Measurements from ENCODE around the gene KRTAP5-3. TPM values are rescaled to one million over a fixed set of nuclear protein-coding genes. Genes with fewer than 3 reads are reported as not detected.
A peak's percentile ranks its signal among the peaks of the same experiment; 100 is the strongest.

KRTAP5-3 gene
- total RNA-seq, 1 donor from 2014 or later, result not detected

DNA sequence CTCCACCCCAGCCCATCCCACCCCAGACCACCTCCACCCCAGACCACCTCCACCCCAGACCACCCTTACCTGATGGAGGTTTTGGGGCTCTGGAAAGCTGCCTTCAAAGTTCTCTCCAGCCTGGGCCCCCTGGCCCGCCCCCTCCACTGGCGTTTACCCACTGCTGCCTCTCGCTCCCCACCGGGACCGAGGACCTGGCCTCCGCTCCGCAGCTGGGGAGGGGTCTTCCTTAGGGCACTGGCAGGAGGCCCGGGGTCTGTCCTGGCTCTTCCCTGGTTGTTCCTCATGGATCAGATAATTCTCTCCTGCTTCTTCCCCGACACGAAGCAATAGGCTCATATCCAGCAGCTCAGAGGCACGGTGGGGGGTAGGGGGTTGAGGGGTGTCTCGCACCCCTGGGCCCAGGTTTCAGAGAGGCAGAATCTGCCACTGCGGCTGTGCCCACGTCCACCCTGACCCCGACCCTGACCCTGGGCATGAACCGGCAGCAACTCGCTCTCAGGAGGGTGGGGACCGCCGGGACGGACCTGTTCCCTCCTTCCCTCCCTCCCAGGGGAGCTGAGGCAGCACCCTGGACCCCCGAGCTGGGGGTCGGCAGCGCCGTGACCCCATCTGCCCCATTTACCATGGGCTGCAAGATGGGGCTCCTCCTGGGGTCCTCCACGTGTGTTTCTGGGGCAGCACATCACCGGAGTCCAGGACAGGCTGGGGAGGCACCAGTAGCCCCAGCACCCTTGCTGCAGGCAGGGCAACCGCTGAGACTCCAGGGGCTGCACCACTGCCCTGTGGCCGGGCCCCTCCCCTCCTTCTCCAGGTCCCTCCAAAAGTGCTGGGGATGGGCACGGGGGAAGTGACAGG lies 34.3 kb upstream of the KRTAP5-3 start:
- H3K4me3 Mint-ChIP-seq (ENCODE audit: unreplicated experiment), result no peak overlapping the region
- peaks cover 44% of the 10 kb centered on the region for H3K27me3 Mint-ChIP-seq (ENCODE audit: unreplicated experiment)
- no peak for DNase-seq (ENCODE audit: extremely low spot score, unreplicated experiment)
- H3K4me1 Mint-ChIP-seq (ENCODE audit: unreplicated experiment), result no peaks in the 10 kb centered on the region
- TF ChIP-seq CTCF (IDR thresholded peaks at IDR 0.05), result no peak
- no peak overlapping the region for H3K27ac Mint-ChIP-seq (ENCODE audit: unreplicated experiment)
- H3K36me3 Mint-ChIP-seq (ENCODE audit: unreplicated experiment), result no peaks in the 10 kb centered on the region
- no peaks in the 10 kb centered on the region for H3K9me3 Mint-ChIP-seq (ENCODE audit: unreplicated experiment)

- H3K27me3 Mint-ChIP-seq (ENCODE audit: unreplicated experiment), result peaks cover 50% of the 10 kb centered on the region
- H3K27ac Mint-ChIP-seq (ENCODE audit: unreplicated experiment), result no peak overlapping the region
- H3K4me3 Mint-ChIP-seq (ENCODE audit: unreplicated experiment), result no peak overlapping the region
- no peaks in the 10 kb centered on the region for H3K9me3 Mint-ChIP-seq (ENCODE audit: unreplicated experiment)
- DNase-seq (ENCODE audit: extremely low spot score, unreplicated experiment), result no peak
- H3K36me3 Mint-ChIP-seq (ENCODE audit: unreplicated experiment), result no peaks in the 10 kb centered on the region
- TF ChIP-seq CTCF (IDR thresholded peaks at IDR 0.05), result no peak
- no peaks in the 10 kb centered on the region for H3K4me1 Mint-ChIP-seq (ENCODE audit: unreplicated experiment)
These were observed 32.8 kb upstream of the KRTAP5-3 start for GRCh38 chr11:1641096-1641495.

DNA sequence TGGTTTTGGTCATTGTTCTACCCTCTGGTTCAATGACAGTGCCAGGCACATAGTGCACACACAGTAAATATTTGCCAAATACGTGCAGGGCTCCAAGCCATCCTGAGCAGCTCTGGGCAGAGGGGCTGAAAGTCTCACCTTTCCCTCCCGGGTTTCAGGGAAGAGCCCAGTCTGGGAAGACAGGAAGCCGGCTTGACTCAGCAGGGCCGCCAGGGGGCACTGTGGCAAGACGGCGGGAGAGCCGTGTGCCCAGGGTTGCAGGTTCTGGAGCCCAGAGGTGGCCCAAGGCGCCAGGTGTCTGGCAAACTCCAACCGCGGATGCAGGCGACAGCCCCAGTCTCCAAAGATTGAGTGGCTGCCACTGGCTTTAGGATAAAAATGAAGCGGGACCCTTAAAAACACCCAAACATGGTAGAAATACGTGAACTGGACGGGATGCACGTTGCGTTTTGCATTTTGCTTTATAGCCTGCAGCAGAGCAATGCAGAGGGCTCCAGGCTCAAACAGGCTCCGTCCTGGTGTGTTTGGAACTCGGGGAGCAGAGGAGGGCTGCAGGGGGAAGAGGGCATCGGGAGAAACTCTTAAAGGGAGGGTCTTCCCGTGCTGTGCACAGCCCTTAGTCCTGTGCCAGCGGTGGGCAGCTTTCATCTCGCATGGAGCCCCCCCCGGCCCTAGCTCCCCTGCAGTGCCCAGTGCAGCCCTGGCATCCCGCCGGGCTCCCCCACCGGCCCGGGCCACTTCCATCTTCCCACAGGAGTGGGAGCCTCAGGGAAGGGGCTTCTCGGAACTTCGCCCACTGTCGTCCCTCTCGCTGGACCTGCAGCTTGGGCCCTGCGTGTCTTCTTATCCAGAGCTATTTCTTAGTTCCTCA lies 32.0 kb upstream of the KRTAP5-3 start:
- no peak overlapping the region for H3K4me3 Mint-ChIP-seq (ENCODE audit: unreplicated experiment)
- peak; percentile 84 for TF ChIP-seq CTCF (IDR thresholded peaks at IDR 0.05)
- H3K36me3 Mint-ChIP-seq (ENCODE audit: unreplicated experiment), result no peaks in the 10 kb centered on the region
- DNase-seq (ENCODE audit: extremely low spot score, unreplicated experiment), result no peak
- no peaks in the 10 kb centered on the region for H3K9me3 Mint-ChIP-seq (ENCODE audit: unreplicated experiment)
- H3K27ac Mint-ChIP-seq (ENCODE audit: unreplicated experiment), result no peak overlapping the region
- peaks cover 50% of the 10 kb centered on the region for H3K27me3 Mint-ChIP-seq (ENCODE audit: unreplicated experiment)
- no peaks in the 10 kb centered on the region for H3K4me1 Mint-ChIP-seq (ENCODE audit: unreplicated experiment)

GRCh38 chr11:1639666-1640065 lies 31.4 kb upstream of the KRTAP5-3 start:
- no peak overlapping the region for H3K4me3 Mint-ChIP-seq (ENCODE audit: unreplicated experiment)
- no peak for DNase-seq (ENCODE audit: extremely low spot score, unreplicated experiment)
- no peaks in the 10 kb centered on the region for H3K36me3 Mint-ChIP-seq (ENCODE audit: unreplicated experiment)
- no peaks in the 10 kb centered on the region for H3K9me3 Mint-ChIP-seq (ENCODE audit: unreplicated experiment)
- peaks cover 53% of the 10 kb centered on the region for H3K27me3 Mint-ChIP-seq (ENCODE audit: unreplicated experiment)
- no peaks in the 10 kb centered on the region for H3K4me1 Mint-ChIP-seq (ENCODE audit: unreplicated experiment)
- TF ChIP-seq CTCF (IDR thresholded peaks at IDR 0.05), result no peak
- H3K27ac Mint-ChIP-seq (ENCODE audit: unreplicated experiment), result no peak overlapping the region

GRCh38 chr11:1639102-1639620 lies 30.9 kb upstream of the KRTAP5-3 start:
- no peak for DNase-seq (ENCODE audit: extremely low spot score, unreplicated experiment)
- H3K9me3 Mint-ChIP-seq (ENCODE audit: unreplicated experiment), result no peaks in the 10 kb centered on the region
- no peak overlapping the region for H3K4me3 Mint-ChIP-seq (ENCODE audit: unreplicated experiment)
- no peaks in the 10 kb centered on the region for H3K36me3 Mint-ChIP-seq (ENCODE audit: unreplicated experiment)
- H3K27ac Mint-ChIP-seq (ENCODE audit: unreplicated experiment), result no peak overlapping the region
- no peak for TF ChIP-seq CTCF (IDR thresholded peaks at IDR 0.05)
- no peaks in the 10 kb centered on the region for H3K4me1 Mint-ChIP-seq (ENCODE audit: unreplicated experiment)
- peaks cover 48% of the 10 kb centered on the region for H3K27me3 Mint-ChIP-seq (ENCODE audit: unreplicated experiment)

Data from osteocyte (in vitro differentiated cells).